K562 (cell line): ENCODE measurements around the gene IRF3. TPM values are rescaled to one million over a fixed set of nuclear protein-coding genes. Genes with fewer than 3 reads are reported as not detected.

Source experiments
- ARHGAP35 ChIP-seq: fragments of 450-650 bp; IDR thresholded peaks from 2 replicates; pipeline ENCODE4 v1.6.1; 2018; ENCODE audit not compliant: partially characterized antibody
- BRCA1 ChIP-seq, 2 experiments: fragments of 450-650 bp in 1 of 2; sonication (generic) in 1 of 2; formaldehyde crosslinking in 1 of 2; IDR thresholded peaks; 2 replicates each; pipeline versions ENCODE4 v1.5.0 to v1.6.1; 2017 to 2020; ENCODE audit warnings: mild to moderate bottlenecking in 1 of 2, missing genetic modification reagents in 1 of 2
- CHAMP1 ChIP-seq: fragments of 450-650 bp; IDR thresholded peaks from 2 replicates; pipeline ENCODE4 v1.6.1; 2016; ENCODE audit warnings: mild to moderate bottlenecking
- DNMT1 ChIP-seq: fragments of 450-650 bp; IDR thresholded peaks from 2 replicates; pipeline ENCODE4 v1.6.1; 2016; ENCODE audit warnings: antibody characterized with exemption, mild to moderate bottlenecking
- E2F5 ChIP-seq: sonication (generic); formaldehyde crosslinking; IDR thresholded peaks from 2 replicates; pipeline ENCODE4 v1.8.0; 2022; ENCODE audit warnings: mild to moderate bottlenecking, missing genetic modification reagents
- ETV1 ChIP-seq: fragments of 450-650 bp; conservative IDR thresholded peaks from 2 replicates; pipeline ENCODE4 v1.6.1; 2016; ENCODE audit warnings: missing genetic modification characterization, control low read depth, low read depth, missing compliant biosample characterization
- FIP1L1 ChIP-seq: fragments of 200-400 bp; formaldehyde crosslinking; IDR thresholded peaks from 2 replicates; pipeline ENCODE4 v1.6.1; 2018; ENCODE audit warnings: mild to moderate bottlenecking, low read depth, low read length; ENCODE audit not compliant: poor library complexity, severe bottlenecking
- GATAD2B ChIP-seq: fragments of 450-650 bp; IDR thresholded peaks from 2 replicates; pipeline ENCODE4 v1.6.1; 2017; ENCODE audit warnings: mild to moderate bottlenecking, borderline replicate concordance
- IRF2 ChIP-seq: sonication (generic); formaldehyde crosslinking; IDR thresholded peaks from 2 replicates; pipeline ENCODE4 v1.8.1; 2022; ENCODE audit warnings: mild to moderate bottlenecking, missing genetic modification reagents
- MAZ ChIP-seq, 2 experiments: fragments of 450-650 bp in 1 of 2; sonication (generic) in 1 of 2; formaldehyde crosslinking; IDR thresholded peaks in 1 of 2; conservative IDR thresholded peaks in 1 of 2; 2 replicates each; pipeline versions ENCODE4 v1.4.0 to v1.5.0; 2020; ENCODE audit warnings: mild to moderate bottlenecking in 1 of 2, missing genetic modification reagents in 1 of 2
- NFYB ChIP-seq: IDR thresholded peaks from 2 replicates; pipeline ENCODE4 v1.6.1; 2011; ENCODE audit warnings: mild to moderate bottlenecking, moderate library complexity; ENCODE audit not compliant: insufficient read length; ENCODE audit errors: extremely low read depth
- POLR3A ChIP-seq: IDR thresholded peaks from 2 replicates; pipeline ENCODE4 v1.6.1; 2011; ENCODE audit warnings: borderline replicate concordance, mild to moderate bottlenecking, moderate library complexity; ENCODE audit not compliant: insufficient read length, insufficient read depth; ENCODE audit errors: extremely low read depth
- RFX7 ChIP-seq: fragments of 250-450 bp; sonication (Bioruptor Pico); IDR thresholded peaks from 2 replicates; pipeline ENCODE4 v1.5.1; 2021; ENCODE audit warnings: mild to moderate bottlenecking
- SP1 ChIP-seq: sonication (generic); formaldehyde crosslinking; IDR thresholded peaks from 2 replicates; pipeline ENCODE4 v1.8.1; 2022; ENCODE audit warnings: mild to moderate bottlenecking, missing genetic modification reagents
- SP2 ChIP-seq: IDR thresholded peaks from 2 replicates; pipeline ENCODE4 v1.6.1; 2011; ENCODE audit warnings: mild to moderate bottlenecking, low read depth, low read length, moderate library complexity; ENCODE audit not compliant: poor library complexity, severe bottlenecking; ENCODE audit errors: extremely low read depth
- TAF7 ChIP-seq: fragments of 450-650 bp; IDR thresholded peaks from 2 replicates; pipeline ENCODE4 v1.6.1; 2016; ENCODE audit warnings: missing genetic modification characterization, missing compliant biosample characterization
- ZBTB5 ChIP-seq: fragments of 450-650 bp; IDR thresholded peaks from 2 replicates; pipeline ENCODE4 v1.6.1; 2017; ENCODE audit warnings: antibody characterized with exemption
- ZBTB8A ChIP-seq: fragments of 450-650 bp; IDR thresholded peaks from 2 replicates; pipeline ENCODE4 v1.6.1; 2018; ENCODE audit warnings: mild to moderate bottlenecking, moderate library complexity; ENCODE audit not compliant: partially characterized antibody
- ZNF212 ChIP-seq: fragments of 450-650 bp; formaldehyde crosslinking; IDR thresholded peaks from 2 replicates; pipeline ENCODE4 v1.4.0; 2020; ENCODE audit warnings: mild to moderate bottlenecking
- ZNF354B ChIP-seq: fragments of 250-450 bp; sonication (Bioruptor Pico); IDR thresholded peaks from 2 replicates; pipeline ENCODE4 v1.4.0; 2020
- ZNF384 ChIP-seq: IDR thresholded peaks from 2 replicates; pipeline ENCODE4 v1.6.1; 2012; ENCODE audit warnings: low read depth, low read length, improper control_type of control experiment
- ZNF41 ChIP-seq: fragments of 250-450 bp; sonication (Bioruptor Pico); conservative IDR thresholded peaks from 2 replicates; pipeline ENCODE4 v1.4.0; 2020; ENCODE audit warnings: mild to moderate bottlenecking
- polyA plus RNA-seq, 8 experiments: library from polyadenylated mRNA; depleted of rRNA in 4 of 8; stranded (reverse) in 5 of 8; unstranded in 3 of 8; fragments of >200 nt; fragmentation: Nextera tagmentation in 2 of 8; fragmentation: Illumina TruSeq in 1 of 8; extraction: Ambion mirVana in 2 of 8; extraction: Trizol in 1 of 8; gene quantifications; 2 replicates each; pipeline versions ENCODE4 v1.2.1 to v1.2.3, GENCODE V29; 2011 to 2014; ENCODE audit warnings: inconsistent platforms in 1 of 8, missing spikeins in 1 of 8
- total RNA-seq, 7 experiments: library from RNA; depleted of rRNA in 6 of 7; stranded (reverse); fragments of >200 nt in 6 of 7; fragmentation: Illumina TruSeq in 2 of 7; extraction: Trizol in 2 of 7; gene quantifications; 2 replicates each; pipeline versions ENCODE4 v1.2.1 to v1.2.3, GENCODE V29; 2011 to 2021; ENCODE audit warnings: low replicate concordance in 1 of 7

IRF3 gene
- total and polyA plus RNA-seq, 9 of the 15 experiments (the other 6 are each of a cell fraction or from before 2014, with no cell fraction given), result 7.5 to 145 (median 65.4) TPM

DNA sequence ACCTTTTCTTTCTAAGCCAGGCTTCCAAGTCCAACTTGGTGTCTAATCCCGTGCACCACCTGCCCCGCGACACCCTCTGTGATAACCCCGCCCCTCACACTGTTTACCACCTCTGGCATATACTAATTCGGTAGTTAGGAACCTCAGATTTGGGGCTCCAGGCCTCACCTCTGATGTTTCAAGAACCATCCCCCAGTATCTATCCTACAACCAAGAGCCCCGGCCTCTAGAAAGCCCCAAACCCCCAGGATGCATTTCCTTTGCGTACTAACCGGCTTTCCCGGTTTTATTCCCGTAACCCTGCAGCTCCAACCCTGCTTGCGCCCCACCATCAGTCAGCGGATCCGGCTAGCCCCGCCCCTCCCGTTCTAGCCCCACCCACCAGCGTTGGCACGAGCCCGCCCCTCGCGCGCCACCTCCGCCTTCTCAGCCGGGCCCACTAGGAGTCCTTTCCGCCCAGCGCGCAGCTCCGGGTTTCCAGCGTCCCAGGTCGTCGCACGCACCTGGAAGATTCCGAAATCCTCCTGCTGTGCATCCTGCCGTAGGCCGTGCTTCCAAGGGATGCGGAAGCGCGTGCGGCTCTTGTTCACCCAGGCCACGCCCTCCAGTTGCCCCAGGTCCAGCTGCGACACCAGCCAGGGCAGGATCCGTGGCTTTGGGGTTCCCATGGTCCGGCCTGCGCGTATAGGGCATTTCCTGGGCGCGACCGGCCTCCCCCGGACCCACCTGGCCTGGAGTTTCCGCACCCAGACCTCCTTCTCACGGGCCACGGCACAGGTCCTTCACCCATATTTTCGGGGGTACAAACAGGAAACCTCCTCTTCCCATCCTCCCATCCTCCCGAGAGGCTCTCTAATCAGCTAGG, 1.3 kb downstream of the IRF3 start (continued):
- no peak for TF ChIP-seq BRCA1 (IDR thresholded peaks at IDR 0.05)
- TF ChIP-seq BRCA1 (CRISPR knock-in tag; IDR thresholded peaks at IDR 0.05), result no peak
- no peak for TF ChIP-seq NFYB
- no peak for TF ChIP-seq POLR3A
- no peak for TF ChIP-seq ZBTB5
- TF ChIP-seq TAF7 (tag), result no peak
- no peak for TF ChIP-seq ZBTB8A
- no peak for TF ChIP-seq ZNF212
- TF ChIP-seq SP2, result no peak
- TF ChIP-seq ETV1, result no peak
- no peak for TF ChIP-seq ZNF354B (CRISPR knock-in tag)
- no peak for TF ChIP-seq ARHGAP35
- TF ChIP-seq SP1 (CRISPR knock-in tag), result peak; percentile 83
- TF ChIP-seq E2F5 (CRISPR knock-in tag), result no peak
- no peak for TF ChIP-seq ZNF41 (CRISPR knock-in tag)
- TF ChIP-seq GATAD2B, result no peak
- TF ChIP-seq FIP1L1, result no peak
- no peak for TF ChIP-seq DNMT1
- TF ChIP-seq CHAMP1, result no peak
- TF ChIP-seq ZNF384, result no peak
- peak; percentile 43 to 48; a peak in 1 of 4 replicates for TF ChIP-seq MAZ (CRISPR knock-in tag; conservative IDR thresholded peaks at IDR 0.05 in 1 of 2, IDR thresholded peaks at IDR 0.05 in 1 of 2)
- TF ChIP-seq IRF2, result no peak
- TF ChIP-seq RFX7 (CRISPR knock-in tag), result no peak
